ENCODE measurements around the gene HTRA1. TPM values are rescaled to one million over a fixed set of nuclear protein-coding genes. Genes with fewer than 3 reads are reported as not detected.

HTRA1 gene
- polyA plus RNA-seq, 1 experiment, result 128 TPM

DNA sequence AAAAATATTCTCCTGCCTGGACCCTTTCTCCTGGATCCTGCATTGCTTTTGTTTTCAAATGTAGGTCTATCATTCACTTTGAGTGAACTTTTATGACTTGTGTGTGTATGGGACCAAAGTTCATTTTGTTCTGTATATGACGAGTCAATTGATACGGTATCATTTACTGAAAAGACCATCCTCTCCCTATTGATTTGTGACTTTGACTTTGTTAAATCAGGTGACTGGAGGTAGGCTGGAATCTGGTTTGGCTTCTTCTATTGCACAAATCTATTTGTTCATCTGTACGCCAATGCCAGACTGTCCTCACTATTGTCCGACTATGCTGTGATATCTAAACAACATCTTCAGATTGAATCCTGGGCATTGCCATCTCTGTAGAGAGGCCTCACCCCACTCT, 12.2 kb upstream of the HTRA1 start:
- ChIA-PET CTCF (interaction anchor here (1.0 kb wide), 1 partner anchor 116 kb away, joined by 4 read pairs; no protein-coding TSS in a partner anchor), POLR2A (no interaction called here)
- no peak for DNase-seq (ENCODE audit: low read depth)
- H3K4me3 ChIP-seq (ENCODE audit: low read depth, low read length), result no peak overlapping the region
- TF ChIP-seq, protein P1, sequence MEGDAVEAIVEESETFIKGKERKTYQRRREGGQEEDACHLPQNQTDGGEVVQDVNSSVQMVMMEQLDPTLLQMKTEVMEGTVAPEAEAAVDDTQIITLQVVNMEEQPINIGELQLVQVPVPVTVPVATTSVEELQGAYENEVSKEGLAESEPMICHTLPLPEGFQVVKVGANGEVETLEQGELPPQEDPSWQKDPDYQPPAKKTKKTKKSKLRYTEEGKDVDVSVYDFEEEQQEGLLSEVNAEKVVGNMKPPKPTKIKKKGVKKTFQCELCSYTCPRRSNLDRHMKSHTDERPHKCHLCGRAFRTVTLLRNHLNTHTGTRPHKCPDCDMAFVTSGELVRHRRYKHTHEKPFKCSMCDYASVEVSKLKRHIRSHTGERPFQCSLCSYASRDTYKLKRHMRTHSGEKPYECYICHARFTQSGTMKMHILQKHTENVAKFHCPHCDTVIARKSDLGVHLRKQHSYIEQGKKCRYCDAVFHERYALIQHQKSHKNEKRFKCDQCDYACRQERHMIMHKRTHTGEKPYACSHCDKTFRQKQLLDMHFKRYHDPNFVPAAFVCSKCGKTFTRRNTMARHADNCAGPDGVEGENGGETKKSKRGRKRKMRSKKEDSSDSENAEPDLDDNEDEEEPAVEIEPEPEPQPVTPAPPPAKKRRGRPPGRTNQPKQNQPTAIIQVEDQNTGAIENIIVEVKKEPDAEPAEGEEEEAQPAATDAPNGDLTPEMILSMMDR (IDR thresholded peaks at IDR 0.05; ENCODE audit: insufficient read depth, low read depth, low read length), result no peak
- H3K36me3 ChIP-seq (ENCODE audit: control insufficient read depth, insufficient read depth, low read length), result no peaks in the 10 kb centered on the region
- no peaks in the 10 kb centered on the region for H3K27me3 ChIP-seq (ENCODE audit: control insufficient read depth, insufficient read depth, low read length)

GRCh38 chr10:122450353-122450990, 10.9 kb upstream of the HTRA1 start:
- CTCF ChIA-PET, result interaction anchor here (0.6 to 1.4 kb wide), 5 partner anchors 10 to 115 kb away, joined by 3 to 4 read pairs (median 3); no protein-coding TSS in a partner anchor
- POLR2A ChIA-PET, result no interaction called here
- DNase-seq (ENCODE audit: low read depth), result no peak
- TF ChIP-seq, protein P1 (IDR thresholded peaks at IDR 0.05; ENCODE audit: insufficient read depth, low read depth, low read length), result no peak
- peaks cover 2% of the 10 kb centered on the region; the same call in 1 of the 2 replicates for H3K27me3 ChIP-seq (ENCODE audit: control insufficient read depth, insufficient read depth, low read length)
- no peaks in the 10 kb centered on the region for H3K36me3 ChIP-seq (ENCODE audit: control insufficient read depth, insufficient read depth, low read length)
- no peak overlapping the region for H3K4me3 ChIP-seq (ENCODE audit: low read depth, low read length)

DNA sequence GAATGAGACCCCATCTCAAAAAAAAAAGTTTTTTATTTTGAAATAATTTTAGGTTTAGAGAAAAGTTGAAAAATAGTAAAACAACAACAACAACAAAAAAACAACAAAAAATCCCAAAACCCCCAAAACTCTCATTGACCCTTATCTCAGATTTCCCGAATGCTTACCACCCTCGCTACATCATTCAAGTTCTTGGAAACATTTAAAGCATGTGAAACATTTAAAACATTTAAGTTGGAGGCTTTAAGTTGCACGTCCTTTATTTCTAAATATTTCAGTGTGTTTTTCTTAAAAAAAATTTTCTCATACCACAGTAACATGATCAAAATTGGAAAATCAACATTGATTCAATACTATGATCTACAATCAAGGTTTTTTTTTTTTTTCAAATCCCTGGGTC, 7.3 kb upstream of the HTRA1 start:
- H3K4me3 ChIP-seq (ENCODE audit: low read depth, low read length), result no peak overlapping the region
- TF ChIP-seq, protein P1 (IDR thresholded peaks at IDR 0.05; ENCODE audit: insufficient read depth, low read depth, low read length), result no peak
- ChIA-PET POLR2A (interaction anchor here (0.6 kb wide), 1 partner anchor 8 kb away, joined by 4 read pairs; no protein-coding TSS in a partner anchor), CTCF (interaction anchor here (2.3 to 3.5 kb wide), 2 partner anchors 19 to 112 kb away, joined by 6 to 19 read pairs; no protein-coding TSS in a partner anchor)
- no peaks in the 10 kb centered on the region for H3K36me3 ChIP-seq (ENCODE audit: control insufficient read depth, insufficient read depth, low read length)
- H3K27me3 ChIP-seq (ENCODE audit: control insufficient read depth, insufficient read depth, low read length), result peaks cover 8% of the 10 kb centered on the region
- DNase-seq (ENCODE audit: low read depth), result no peak

DNA sequence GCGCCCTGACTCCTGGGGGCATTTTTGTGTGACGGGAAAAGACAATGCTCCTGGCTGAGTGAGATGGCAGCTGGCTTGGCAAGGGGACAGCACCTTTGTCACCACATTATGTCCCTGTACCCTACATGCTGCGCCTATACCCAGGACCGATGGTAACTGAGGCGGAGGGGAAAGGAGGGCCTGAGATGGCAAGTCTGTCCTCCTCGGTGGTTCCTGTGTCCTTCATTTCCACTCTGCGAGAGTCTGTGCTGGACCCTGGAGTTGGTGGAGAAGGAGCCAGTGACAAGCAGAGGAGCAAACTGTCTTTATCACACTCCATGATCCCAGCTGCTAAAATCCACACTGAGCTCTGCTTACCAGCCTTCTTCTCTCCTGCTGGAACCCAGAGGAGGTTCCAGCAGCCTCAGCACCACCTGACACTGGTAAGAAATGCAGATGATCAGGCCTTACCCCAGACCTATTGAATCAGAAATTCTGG, 6.7 kb upstream of the HTRA1 start, which contains the start of gene ARMS2:
ARMS2 (plus strand) TSS at position 51 of the 478 bp plus-strand sequence; CDS start at position 126, 75 bp downstream.
- Histone ChIP-seq H3K27me3 (ENCODE audit: control insufficient read depth, insufficient read depth, low read length) (peaks cover 8% of the 10 kb centered on the region), H3K4me3 (ENCODE audit: low read depth, low read length) (no peak within 1 kb of the TSS), H3K36me3 (ENCODE audit: control insufficient read depth, insufficient read depth, low read length) (no peaks in the 10 kb centered on the region)
- TF ChIP-seq, protein P1 (IDR thresholded peaks at IDR 0.05; ENCODE audit: insufficient read depth, low read depth, low read length), result no peak
- ChIA-PET POLR2A (interaction anchor here (0.6 kb wide), 1 partner anchor 9 kb away, joined by 4 read pairs; no protein-coding TSS in a partner anchor), CTCF (interaction anchor here (0.9 to 3.5 kb wide), 2 partner anchors 20 to 155 kb away, joined by 5 to 19 read pairs; no protein-coding TSS in a partner anchor)
- no peak for DNase-seq (ENCODE audit: low read depth)

DNA sequence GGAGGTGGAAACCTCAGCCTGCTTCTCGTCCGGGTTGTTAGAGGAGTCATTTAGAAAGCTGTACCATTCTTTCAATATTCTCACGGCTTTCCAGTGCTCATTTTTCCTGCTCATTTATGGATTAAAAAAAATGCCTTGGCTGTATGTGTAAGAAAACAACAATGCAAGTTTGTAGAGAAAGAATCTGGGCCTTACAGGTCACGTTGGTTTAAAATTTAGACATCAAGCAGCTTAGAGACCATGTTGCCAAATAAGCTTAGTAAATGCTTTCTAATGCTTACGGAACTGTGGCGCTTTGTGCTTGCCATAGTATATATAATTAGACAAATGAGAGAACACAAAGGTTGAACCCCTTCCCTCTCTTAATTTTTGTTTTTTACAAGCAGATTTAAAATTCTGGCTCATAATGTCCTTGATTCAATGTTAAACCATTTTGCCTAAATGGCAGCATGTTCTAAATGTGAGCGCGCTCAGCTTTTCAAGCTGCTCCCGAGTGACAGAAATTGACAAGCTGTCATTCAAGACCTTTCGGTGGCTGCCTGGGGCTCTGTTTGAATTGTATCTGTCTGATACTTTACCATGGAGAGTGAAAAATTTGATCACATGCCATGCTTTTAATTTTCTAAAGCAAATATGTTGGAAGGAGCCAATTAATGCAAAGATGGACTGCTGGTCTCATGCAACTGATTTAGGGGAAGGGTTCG, 5.8 kb upstream of the HTRA1 start:
- ChIA-PET CTCF (interaction anchor here (0.9 to 3.5 kb wide), 2 partner anchors 20 to 156 kb away, joined by 5 to 19 read pairs; no protein-coding TSS in a partner anchor), POLR2A (no interaction called here)
- no peak for DNase-seq (ENCODE audit: low read depth)
- Histone ChIP-seq H3K27me3 (ENCODE audit: control insufficient read depth, insufficient read depth, low read length) (peaks cover 8% of the 10 kb centered on the region), H3K36me3 (ENCODE audit: control insufficient read depth, insufficient read depth, low read length) (no peaks in the 10 kb centered on the region), H3K4me3 (ENCODE audit: low read depth, low read length) (no peak overlapping the region)
- TF ChIP-seq, protein P1 (IDR thresholded peaks at IDR 0.05; ENCODE audit: insufficient read depth, low read depth, low read length), result no peak

Measured in BJ (cell line).